HG02943 (cell line): ENCODE measurements around the gene NIBAN1.

Experiments
- ATAC-seq: cut with Tn5 transposase; IDR thresholded peaks from one replicate; pipeline ENCODE4 v1.9.1; 2021; ENCODE audit warnings: mild to moderate bottlenecking, low read depth, moderate library complexity; ENCODE audit not compliant: unreplicated experiment

Gene NIBAN1

GRCh38 chr1:184947497-184948256 lies 26.6 kb downstream of the NIBAN1 start:
- ATAC-seq, result no peak

GRCh38 chr1:184945678-184946412 lies 28.5 kb downstream of the NIBAN1 start:
- ATAC-seq, result no peak

- peak; percentile 69 for ATAC-seq
Measured at GRCh38 chr1:184945029-184945428, 29.3 kb downstream of the NIBAN1 start.

GRCh38 chr1:184943998-184944397 lies 30.3 kb downstream of the NIBAN1 start:
- ATAC-seq, result no peak

- ATAC-seq, result no peak
Measured at GRCh38 chr1:184941735-184942134, 32.6 kb downstream of the NIBAN1 start.

GRCh38 chr1:184941410-184941733 lies 32.9 kb downstream of the NIBAN1 start:
- no peak for ATAC-seq

GRCh38 chr1:184940694-184941409 lies 33.5 kb downstream of the NIBAN1 start:
- no peak for ATAC-seq

- ATAC-seq, result no peak
Measured at GRCh38 chr1:184940226-184940625, 34.1 kb downstream of the NIBAN1 start.

GRCh38 chr1:184937729-184938128 lies 36.6 kb downstream of the NIBAN1 start:
- no peak for ATAC-seq

- no peak for ATAC-seq
Measured at GRCh38 chr1:184935920-184936798, 38.1 kb downstream of the NIBAN1 start.

GRCh38 chr1:184933944-184934343 lies 40.4 kb downstream of the NIBAN1 start:
- ATAC-seq, result no peak

- ATAC-seq, result no peak
Measured at GRCh38 chr1:184932319-184932718, 42.0 kb downstream of the NIBAN1 start.

- ATAC-seq, result no peak
Measured at GRCh38 chr1:184931566-184931965, 42.7 kb downstream of the NIBAN1 start.

GRCh38 chr1:184930645-184931044 lies 43.7 kb downstream of the NIBAN1 start:
- ATAC-seq, result no peak

GRCh38 chr1:184930232-184930631 lies 44.1 kb downstream of the NIBAN1 start:
- ATAC-seq, result no peak

GRCh38 chr1:184929711-184930202 lies 44.6 kb downstream of the NIBAN1 start:
- ATAC-seq, result no peak

GRCh38 chr1:184928394-184928793 lies 45.9 kb downstream of the NIBAN1 start:
- no peak for ATAC-seq
